IPS-11a (cell line): ENCODE data around the gene CBX1.
"Not testable (repeated sequence)": the region's sequence is repeated elsewhere in the genome, so short reads cannot be mapped to it uniquely, and the experiment has no call there.

Experiments
- H3K4me3 ChIP-seq: one replicate; pipeline ENCODE4 v1.5.1; 2013; ENCODE audit warnings: low read depth, low read length, control low read depth

The CBX1 gene

GRCh38 chr17:48074322-48075081, 26.8 kb downstream of the CBX1 start:
- no peak overlapping the region for H3K4me3 ChIP-seq

- not testable (repeated sequence) for H3K4me3 ChIP-seq
Observed at GRCh38 chr17:48073566-48074094, 27.6 kb downstream of the CBX1 start.

- not testable (repeated sequence) for H3K4me3 ChIP-seq
Observed at GRCh38 chr17:48072811-48073210, 28.5 kb downstream of the CBX1 start.

- no peak overlapping the region for H3K4me3 ChIP-seq
Observed at GRCh38 chr17:48071654-48072053, 29.6 kb downstream of the CBX1 start.

- no peak overlapping the region for H3K4me3 ChIP-seq
Observed at GRCh38 chr17:48070195-48070594, 31.1 kb downstream of the CBX1 start.

- H3K4me3 ChIP-seq, result no peak overlapping the region
Observed at GRCh38 chr17:48068491-48068961, 32.8 kb downstream of the CBX1 start.

GRCh38 chr17:48067808-48068207, 33.5 kb downstream of the CBX1 start:
- not testable (repeated sequence) for H3K4me3 ChIP-seq

- no peak overlapping the region for H3K4me3 ChIP-seq
Observed at GRCh38 chr17:48067245-48067644, 34.0 kb downstream of the CBX1 start.

GRCh38 chr17:48066656-48067055, 34.6 kb downstream of the CBX1 start:
- H3K4me3 ChIP-seq, result no peak overlapping the region

GRCh38 chr17:48066192-48066591, 35.1 kb downstream of the CBX1 start:
- no peak overlapping the region for H3K4me3 ChIP-seq

GRCh38 chr17:48064638-48065037, 36.6 kb downstream of the CBX1 start:
- H3K4me3 ChIP-seq, result no peak overlapping the region

- H3K4me3 ChIP-seq, result no peak overlapping the region
Observed at GRCh38 chr17:48062273-48062672, 39.0 kb downstream of the CBX1 start.

GRCh38 chr17:48060249-48060648, 41.0 kb downstream of the CBX1 start:
- H3K4me3 ChIP-seq, result no peak overlapping the region

GRCh38 chr17:48059125-48059668, 42.1 kb downstream of the CBX1 start:
- no peak overlapping the region for H3K4me3 ChIP-seq

- H3K4me3 ChIP-seq, result no peak overlapping the region
Observed at GRCh38 chr17:48058393-48059124, 42.7 kb downstream of the CBX1 start.

- H3K4me3 ChIP-seq, result no peak overlapping the region
Observed at GRCh38 chr17:48057626-48058025, 43.7 kb downstream of the CBX1 start.

- no peak overlapping the region for H3K4me3 ChIP-seq
Observed at GRCh38 chr17:48056879-48057278, 44.4 kb downstream of the CBX1 start.

GRCh38 chr17:48056246-48056745, 45.0 kb downstream of the CBX1 start:
- peak overlapping the region; percentile 85 for H3K4me3 ChIP-seq

GRCh38 chr17:48055531-48056245, 45.6 kb downstream of the CBX1 start:
- H3K4me3 ChIP-seq, result peak overlapping the region; percentile 85

GRCh38 chr17:48054238-48055185, 46.8 kb downstream of the CBX1 start:
- H3K4me3 ChIP-seq, result peak overlapping the region; percentile 85
